ENCODE measurements around the gene REEP1. TPM values are rescaled to one million over a fixed set of nuclear protein-coding genes. Genes with fewer than 3 reads are reported as not detected.

Gene REEP1
- total and polyA plus RNA-seq, 2 experiments from 2014 or later, result 21.5 to 26.5 TPM

DNA sequence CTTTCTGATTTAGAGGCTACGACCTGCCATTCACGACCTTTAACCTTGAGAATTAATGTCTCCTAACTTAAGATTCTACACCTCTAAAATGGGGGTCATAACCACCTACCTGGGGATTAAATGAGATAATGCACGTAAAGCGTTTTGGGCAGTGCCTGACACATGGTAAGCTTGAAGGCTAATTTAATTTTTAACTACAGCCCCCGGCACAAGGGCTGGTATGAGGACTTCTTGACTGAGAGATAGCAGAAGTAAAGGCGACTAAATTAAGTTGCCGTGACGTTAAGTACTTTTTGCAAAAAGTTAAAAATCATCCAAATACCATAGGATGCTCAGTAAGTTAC is 137.6 kb downstream of the REEP1 start:
- 2% methylated on average over 8 of the region's 8 CpGs for WGBS (ENCODE audit: low lambda C conversion rate, missing lambda C conversion rate)
- peak overlapping the region; percentile 86 for H3K4me2 ChIP-seq
- H3K79me2 ChIP-seq, result peaks cover 53% of the 10 kb centered on the region
- no peak for DNase-seq (ENCODE audit: low spot score)
- peak overlapping the region; percentile 99 for H2AFZ ChIP-seq
- H3K27me3 ChIP-seq, result no peaks in the 10 kb centered on the region
- H3K27ac ChIP-seq, result peak overlapping the region; percentile 85
- H3K4me3 ChIP-seq, result peak overlapping the region; percentile 61
- no peaks in the 10 kb centered on the region for H3K9me3 ChIP-seq (ENCODE audit: low read depth)
- no peaks in the 10 kb centered on the region for H3K9me2 ChIP-seq (replicated peaks; ENCODE audit: insufficient read depth)
- TF ChIP-seq, protein P1, sequence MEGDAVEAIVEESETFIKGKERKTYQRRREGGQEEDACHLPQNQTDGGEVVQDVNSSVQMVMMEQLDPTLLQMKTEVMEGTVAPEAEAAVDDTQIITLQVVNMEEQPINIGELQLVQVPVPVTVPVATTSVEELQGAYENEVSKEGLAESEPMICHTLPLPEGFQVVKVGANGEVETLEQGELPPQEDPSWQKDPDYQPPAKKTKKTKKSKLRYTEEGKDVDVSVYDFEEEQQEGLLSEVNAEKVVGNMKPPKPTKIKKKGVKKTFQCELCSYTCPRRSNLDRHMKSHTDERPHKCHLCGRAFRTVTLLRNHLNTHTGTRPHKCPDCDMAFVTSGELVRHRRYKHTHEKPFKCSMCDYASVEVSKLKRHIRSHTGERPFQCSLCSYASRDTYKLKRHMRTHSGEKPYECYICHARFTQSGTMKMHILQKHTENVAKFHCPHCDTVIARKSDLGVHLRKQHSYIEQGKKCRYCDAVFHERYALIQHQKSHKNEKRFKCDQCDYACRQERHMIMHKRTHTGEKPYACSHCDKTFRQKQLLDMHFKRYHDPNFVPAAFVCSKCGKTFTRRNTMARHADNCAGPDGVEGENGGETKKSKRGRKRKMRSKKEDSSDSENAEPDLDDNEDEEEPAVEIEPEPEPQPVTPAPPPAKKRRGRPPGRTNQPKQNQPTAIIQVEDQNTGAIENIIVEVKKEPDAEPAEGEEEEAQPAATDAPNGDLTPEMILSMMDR (IDR thresholded peaks at IDR 0.05; ENCODE audit: poor library complexity), result no peak
- TF ChIP-seq EZH2phosphoT487 (IDR thresholded peaks at IDR 0.05; ENCODE audit: low read depth, severe bottlenecking, unreplicated experiment) (no peak), EZH2 (IDR thresholded peaks at IDR 0.05; ENCODE audit: borderline replicate concordance) (no peak)
- peaks cover 11% of the 10 kb centered on the region for H3K4me1 ChIP-seq (ENCODE audit: insufficient read depth)
- no peaks in the 10 kb centered on the region for H4K20me1 ChIP-seq (ENCODE audit: insufficient read depth, poor library complexity, severe bottlenecking)
- H3K36me3 ChIP-seq (replicated peaks; ENCODE audit: insufficient read depth, low read depth), result no peaks in the 10 kb centered on the region

DNA sequence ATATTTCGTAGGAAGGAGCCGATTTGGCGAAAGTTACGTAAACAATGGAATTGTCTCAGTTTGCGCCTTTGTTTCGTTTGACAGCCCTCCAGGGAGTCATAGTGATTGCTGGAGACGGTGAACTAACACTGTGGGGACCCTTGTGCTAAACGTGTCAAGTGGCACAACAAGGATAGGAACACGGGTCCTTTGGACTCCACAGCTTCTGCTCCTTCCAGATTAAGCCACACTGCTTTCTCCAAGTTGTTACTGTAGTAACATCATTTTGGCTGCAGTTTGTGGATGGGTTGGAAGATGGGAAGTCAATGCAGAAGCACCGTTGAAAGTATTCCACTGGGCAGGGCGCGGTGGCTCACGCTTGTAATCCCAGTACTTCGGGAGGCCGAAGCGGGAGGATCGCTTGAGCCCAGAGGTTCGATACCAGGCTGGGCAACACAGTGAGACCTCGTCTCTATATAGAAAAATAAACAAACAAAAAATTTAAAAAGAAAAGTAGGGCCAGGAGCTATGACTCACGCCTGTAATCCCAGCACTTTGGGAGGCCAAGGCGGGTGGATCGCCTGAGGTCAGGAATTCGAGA is 141.5 kb downstream of the REEP1 start:
- peaks cover 22% of the 10 kb centered on the region for H3K4me1 ChIP-seq (ENCODE audit: insufficient read depth)

DNA sequence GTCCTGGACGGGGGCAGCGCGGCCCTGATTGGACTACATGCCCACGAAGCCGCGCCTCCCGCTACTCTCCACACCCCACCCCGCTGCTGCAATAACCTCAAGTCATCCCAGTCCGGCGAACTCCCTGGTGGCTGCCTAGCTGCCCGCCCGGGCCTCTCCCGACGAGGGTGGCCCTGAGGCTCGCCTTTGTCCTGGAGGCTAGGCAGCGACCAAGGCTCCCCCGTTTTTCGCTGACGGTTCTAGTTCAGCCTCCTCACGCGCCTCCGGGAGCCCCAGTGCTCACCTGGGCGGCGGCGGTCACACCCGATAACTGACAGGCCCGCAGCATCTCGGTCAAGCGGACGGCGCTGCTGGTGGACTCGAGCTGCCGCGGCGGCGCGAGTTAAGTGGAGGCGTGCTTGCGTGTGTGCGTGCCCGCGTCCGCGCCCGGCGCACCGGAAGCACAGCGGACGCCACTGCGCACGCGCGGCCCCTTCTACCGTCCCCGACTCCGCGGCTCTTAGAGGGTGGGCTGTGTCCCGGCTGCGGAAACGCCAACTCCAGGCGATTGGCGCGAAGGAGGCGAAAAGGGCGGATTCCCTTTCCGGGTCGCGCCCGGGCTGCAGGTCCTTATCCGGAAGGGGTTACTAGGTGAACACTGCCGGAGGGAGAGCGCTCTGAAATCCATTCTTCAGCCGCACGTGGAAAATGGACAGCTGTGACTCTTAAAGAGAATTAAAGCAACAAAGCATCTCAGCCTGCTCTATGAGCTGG is 142.2 kb downstream of the REEP1 start, which contains the start of gene IMMT:
IMMT (minus strand) TSS at position 408 of the 753 bp plus-strand sequence; CDS start at position 328, 80 bp downstream.
- H3K4me2 ChIP-seq, result peak within 1 kb of the TSS; percentile 80
- peak; percentile 98 for DNase-seq (ENCODE audit: low spot score)
- H3K27ac ChIP-seq, result peak within 1 kb of the TSS; percentile 98
- no peaks in the 10 kb centered on the region for H3K27me3 ChIP-seq
- H3K9me2 ChIP-seq (replicated peaks; ENCODE audit: insufficient read depth), result no peaks in the 10 kb centered on the region
- H3K9me3 ChIP-seq (ENCODE audit: low read depth), result no peaks in the 10 kb centered on the region
- peaks cover 25% of the 10 kb centered on the region for H4K20me1 ChIP-seq (ENCODE audit: insufficient read depth, poor library complexity, severe bottlenecking)
- TF ChIP-seq, protein P1 (IDR thresholded peaks at IDR 0.05; ENCODE audit: poor library complexity), result no peak
- TF ChIP-seq EZH2phosphoT487 (IDR thresholded peaks at IDR 0.05; ENCODE audit: low read depth, severe bottlenecking, unreplicated experiment) (no peak), EZH2 (IDR thresholded peaks at IDR 0.05; ENCODE audit: borderline replicate concordance) (no peak)
- H2AFZ ChIP-seq, result peak within 1 kb of the TSS; percentile 86
- WGBS (ENCODE audit: low lambda C conversion rate, missing lambda C conversion rate), result 2% methylated on average over 59 of the region's 74 CpGs
- peak within 1 kb of the TSS; percentile 63 for H3K4me3 ChIP-seq
- peaks cover 56% of the 10 kb centered on the region for H3K79me2 ChIP-seq
- peaks cover 19% of the 10 kb centered on the region for H3K4me1 ChIP-seq (ENCODE audit: insufficient read depth)
- no peaks in the 10 kb centered on the region for H3K36me3 ChIP-seq (replicated peaks; ENCODE audit: insufficient read depth, low read depth)

More for the DNA sequence above, 141.5 kb downstream of the REEP1 start:
- WGBS (ENCODE audit: low lambda C conversion rate, missing lambda C conversion rate), result 45% methylated on average over 23 of the region's 23 CpGs
- Histone ChIP-seq H3K9me3 (ENCODE audit: low read depth) (no peaks in the 10 kb centered on the region), H2AFZ (peak overlapping the region; percentile 69), H3K36me3 (replicated peaks; ENCODE audit: insufficient read depth, low read depth) (no peaks in the 10 kb centered on the region), H3K4me3 (peak overlapping the region; percentile 55), H3K9me2 (replicated peaks; ENCODE audit: insufficient read depth) (no peaks in the 10 kb centered on the region), H3K27ac (peak overlapping the region; percentile 98), H3K79me2 (peaks cover 55% of the 10 kb centered on the region), H4K20me1 (ENCODE audit: insufficient read depth, poor library complexity, severe bottlenecking) (peaks cover 25% of the 10 kb centered on the region), H3K4me2 (peak overlapping the region; percentile 74), H3K27me3 (no peaks in the 10 kb centered on the region)
- TF ChIP-seq EZH2 (IDR thresholded peaks at IDR 0.05; ENCODE audit: borderline replicate concordance) (no peak), EZH2phosphoT487 (IDR thresholded peaks at IDR 0.05; ENCODE audit: low read depth, severe bottlenecking, unreplicated experiment) (no peak)
- TF ChIP-seq, protein P1 (IDR thresholded peaks at IDR 0.05; ENCODE audit: poor library complexity), result no peak
- DNase-seq (ENCODE audit: low spot score), result no peak

All from hepatocyte (in vitro differentiated cells).